Measurements from ENCODE around the gene COPS2. TPM values are rescaled to one million over a fixed set of nuclear protein-coding genes. Genes with fewer than 3 reads are reported as not detected.
A peak's percentile ranks its signal among the peaks of the same experiment; 100 is the strongest.

Gene COPS2
- total and polyA plus RNA-seq, 2 of the 13 experiments (the other 11 are each of a cell fraction or from before 2014, with no cell fraction given) = 37.8 to 66.3 TPM

- no peak for TF ChIP-seq ELK4 (CRISPR knock-in tag; IDR thresholded peaks at IDR 0.05; ENCODE audit: borderline replicate concordance)
- peak; percentile 75 for TF ChIP-seq HNF4A (CRISPR knock-in tag; IDR thresholded peaks at IDR 0.05)
- no peak for TF ChIP-seq IRX3 (CRISPR knock-in tag; IDR thresholded peaks at IDR 0.05; ENCODE audit: borderline replicate concordance, low read depth)
- TF ChIP-seq PPARG (CRISPR knock-in tag; conservative IDR thresholded peaks at IDR 0.05) = peak; percentile 43; the same call in 1 of the 2 replicates
- TF ChIP-seq ZNF709 (CRISPR knock-in tag; IDR thresholded peaks at IDR 0.05) = no peak
- peak; percentile 45; the same call in 1 of the 2 replicates for TF ChIP-seq ARID5B (CRISPR knock-in tag; IDR thresholded peaks at IDR 0.05)
- TF ChIP-seq ZBTB1 (CRISPR knock-in tag; IDR thresholded peaks at IDR 0.05; ENCODE audit: borderline replicate concordance) = no peak
- TF ChIP-seq ZMAT5 (CRISPR knock-in tag; IDR thresholded peaks at IDR 0.05; ENCODE audit: borderline replicate concordance, low read depth) = no peak
- no peak for TF ChIP-seq ZBTB37 (CRISPR knock-in tag; IDR thresholded peaks at IDR 0.05)
- no peak for TF ChIP-seq RCOR2 (CRISPR knock-in tag; IDR thresholded peaks at IDR 0.05)
- TF ChIP-seq DNMT1 (CRISPR knock-in tag; IDR thresholded peaks at IDR 0.05) = no peak
- no peak for TF ChIP-seq MEIS1 (CRISPR knock-in tag; IDR thresholded peaks at IDR 0.05; ENCODE audit: borderline replicate concordance)
- no peak for TF ChIP-seq FOXO4 (CRISPR knock-in tag; conservative IDR thresholded peaks at IDR 0.05)
- no peak for TF ChIP-seq ZSCAN21 (CRISPR knock-in tag; IDR thresholded peaks at IDR 0.05; ENCODE audit: borderline replicate concordance)
- no peak for TF ChIP-seq ZNF205 (CRISPR knock-in tag; IDR thresholded peaks at IDR 0.05)
- TF ChIP-seq ZBED4 (CRISPR knock-in tag; IDR thresholded peaks at IDR 0.05; ENCODE audit: borderline replicate concordance) = no peak
These were observed 59.2 kb downstream of the COPS2 start (continued) for GRCh38 chr15:49096090-49096750.

Data from HepG2 (cell line).